ENCODE measurements around the gene TLCD1. TPM values are rescaled to one million over a fixed set of nuclear protein-coding genes. Genes with fewer than 3 reads are reported as not detected.

TLCD1 gene
- total and polyA plus RNA-seq, 2 donors (not counting 3 experiments of a cell fraction or from before 2014, with no cell fraction given): 2.6 to 6.8 TPM

DNA sequence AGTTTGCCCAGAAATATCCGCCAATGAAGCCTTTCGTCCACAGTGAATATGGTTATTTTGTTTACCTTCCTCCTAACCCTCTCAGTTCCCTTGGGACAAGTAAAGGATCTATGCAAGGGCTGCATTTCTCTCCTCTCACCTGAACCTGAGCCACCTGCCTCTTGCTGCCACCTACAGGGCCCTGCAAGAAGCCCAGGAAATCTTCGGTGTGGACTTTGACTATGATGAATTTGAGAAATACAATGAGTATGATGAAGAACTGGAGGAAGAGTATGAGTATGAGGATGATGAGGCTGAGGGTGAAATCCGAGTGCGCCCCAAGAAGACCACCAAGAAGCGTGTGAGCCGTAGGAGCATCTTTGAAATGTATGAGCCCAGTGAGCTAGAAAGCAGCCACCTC, 50.1 kb downstream of the TLCD1 start:
- H3K4me1 ChIP-seq (ENCODE audit: control insufficient read depth, extremely low read depth, insufficient read depth, low read length): no peaks in the 10 kb centered on the region
- no peak overlapping the region for H3K27ac ChIP-seq (ENCODE audit: insufficient read depth, low read depth, low read length)
- intact Hi-C loops (cut with micrococcal nuclease) (no loop called here), dilution Hi-C loops (cut with MboI; ENCODE audit: extremely low pct_ligation_motif_present, low sequenced_read_pairs) (no loop called here)
- no peaks in the 10 kb centered on the region for H3K9me1 ChIP-seq (replicated peaks; ENCODE audit: control insufficient read depth, extremely low read depth, insufficient read depth, low read length)
- H3K79me2 ChIP-seq (ENCODE audit: control insufficient read depth, insufficient read depth, low read length): no peaks in the 10 kb centered on the region
- H4K20me1 ChIP-seq (replicated peaks; ENCODE audit: control insufficient read depth, extremely low read depth, insufficient read depth, low read length): no peaks in the 10 kb centered on the region
- H3K4me3 ChIP-seq (replicated peaks in 1 of 3; ENCODE audit: insufficient read depth in 1 of 3, low read depth in 1 of 3, low read length in 3 of 3): no peak overlapping the region
- no peaks in the 10 kb centered on the region for H3K9me3 ChIP-seq (replicated peaks; ENCODE audit: control insufficient read depth, insufficient read depth, low read length)
- ChIA-PET POLR2A (no interaction called here), CTCF (interaction anchor here (0.7 to 2.8 kb wide), 4 partner anchors 13 to 32 kb away, joined by 3 to 12 read pairs (median 4); no protein-coding TSS in a partner anchor)
- no peak for FAIRE-seq
- TF ChIP-seq JUN (IDR thresholded peaks at IDR 0.05; ENCODE audit: borderline replicate concordance, insufficient read depth, insufficient read length, low read depth) (no peak), MYC (IDR thresholded peaks at IDR 0.05; ENCODE audit: low read depth, low read length) (no peak), MAX (IDR thresholded peaks at IDR 0.05; ENCODE audit: insufficient read depth, insufficient read length) (no peak)
- TF ChIP-seq, protein P1, sequence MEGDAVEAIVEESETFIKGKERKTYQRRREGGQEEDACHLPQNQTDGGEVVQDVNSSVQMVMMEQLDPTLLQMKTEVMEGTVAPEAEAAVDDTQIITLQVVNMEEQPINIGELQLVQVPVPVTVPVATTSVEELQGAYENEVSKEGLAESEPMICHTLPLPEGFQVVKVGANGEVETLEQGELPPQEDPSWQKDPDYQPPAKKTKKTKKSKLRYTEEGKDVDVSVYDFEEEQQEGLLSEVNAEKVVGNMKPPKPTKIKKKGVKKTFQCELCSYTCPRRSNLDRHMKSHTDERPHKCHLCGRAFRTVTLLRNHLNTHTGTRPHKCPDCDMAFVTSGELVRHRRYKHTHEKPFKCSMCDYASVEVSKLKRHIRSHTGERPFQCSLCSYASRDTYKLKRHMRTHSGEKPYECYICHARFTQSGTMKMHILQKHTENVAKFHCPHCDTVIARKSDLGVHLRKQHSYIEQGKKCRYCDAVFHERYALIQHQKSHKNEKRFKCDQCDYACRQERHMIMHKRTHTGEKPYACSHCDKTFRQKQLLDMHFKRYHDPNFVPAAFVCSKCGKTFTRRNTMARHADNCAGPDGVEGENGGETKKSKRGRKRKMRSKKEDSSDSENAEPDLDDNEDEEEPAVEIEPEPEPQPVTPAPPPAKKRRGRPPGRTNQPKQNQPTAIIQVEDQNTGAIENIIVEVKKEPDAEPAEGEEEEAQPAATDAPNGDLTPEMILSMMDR (IDR thresholded peaks at IDR 0.05; ENCODE audit: extremely low read depth in 1 of 2, insufficient read depth in 1 of 2, low read depth in 1 of 2, low read length in 2 of 2): no peak
- peaks cover 35 to 54% of the 10 kb centered on the region in 2 experiments for H3K36me3 ChIP-seq (ENCODE audit: control insufficient read depth in 2 of 2, extremely low read depth in 1 of 2, insufficient read depth in 2 of 2, low read length in 2 of 2)
- no peak overlapping the region for H3K9ac ChIP-seq (replicated peaks; ENCODE audit: extremely low read depth, insufficient read depth, low read length)
- H3K27me3 ChIP-seq (ENCODE audit: control insufficient read depth in 2 of 2, insufficient read depth in 2 of 2, low read length in 2 of 2): no peaks in the 10 kb centered on the region
- no peak overlapping the region for H2AFZ ChIP-seq (ENCODE audit: low read depth, low read length)
- DNase-seq (ENCODE audit: low read depth, low spot score): no peak
- no TSS peak for BruUV-seq (replicated peaks)
- no peak overlapping the region for H3K4me2 ChIP-seq (ENCODE audit: insufficient read depth, low read length)

GRCh38 chr17:28675490-28675889, 50.5 kb downstream of the TLCD1 start:
- ChIA-PET CTCF (interaction anchor here (0.7 to 2.8 kb wide), 4 partner anchors 13 to 32 kb away, joined by 3 to 12 read pairs (median 4); no protein-coding TSS in a partner anchor), POLR2A (no interaction called here)
- Histone ChIP-seq H3K36me3 (ENCODE audit: control insufficient read depth in 2 of 2, extremely low read depth in 1 of 2, insufficient read depth in 2 of 2, low read length in 2 of 2) (peaks cover 37 to 54% of the 10 kb centered on the region in 2 experiments), H3K4me2 (ENCODE audit: insufficient read depth, low read length) (no peak overlapping the region), H3K79me2 (ENCODE audit: control insufficient read depth, insufficient read depth, low read length) (no peaks in the 10 kb centered on the region), H3K4me3 (replicated peaks in 1 of 3; ENCODE audit: insufficient read depth in 1 of 3, low read depth in 1 of 3, low read length in 3 of 3) (no peak overlapping the region), H3K9me3 (replicated peaks; ENCODE audit: control insufficient read depth, insufficient read depth, low read length) (no peaks in the 10 kb centered on the region), H3K9me1 (replicated peaks; ENCODE audit: control insufficient read depth, extremely low read depth, insufficient read depth, low read length) (no peaks in the 10 kb centered on the region), H3K4me1 (ENCODE audit: control insufficient read depth, extremely low read depth, insufficient read depth, low read length) (no peaks in the 10 kb centered on the region), H3K27ac (ENCODE audit: insufficient read depth, low read depth, low read length) (no peak overlapping the region), H4K20me1 (replicated peaks; ENCODE audit: control insufficient read depth, extremely low read depth, insufficient read depth, low read length) (no peaks in the 10 kb centered on the region), H3K9ac (replicated peaks; ENCODE audit: extremely low read depth, insufficient read depth, low read length) (no peak overlapping the region), H3K27me3 (ENCODE audit: control insufficient read depth in 2 of 2, insufficient read depth in 2 of 2, low read length in 2 of 2) (no peaks in the 10 kb centered on the region), H2AFZ (ENCODE audit: low read depth, low read length) (no peak overlapping the region)
- dilution Hi-C loops (cut with MboI; ENCODE audit: extremely low pct_ligation_motif_present, low sequenced_read_pairs): no loop called here
- intact Hi-C loops (cut with micrococcal nuclease): no loop called here
- TF ChIP-seq MAX (IDR thresholded peaks at IDR 0.05; ENCODE audit: insufficient read depth, insufficient read length): no peak
- no peak for TF ChIP-seq FOS (IDR thresholded peaks at IDR 0.05; ENCODE audit: borderline replicate concordance, insufficient read depth, low read length)
- TF ChIP-seq MYC (IDR thresholded peaks at IDR 0.05; ENCODE audit: low read depth, low read length): no peak
- TF ChIP-seq JUN (IDR thresholded peaks at IDR 0.05; ENCODE audit: borderline replicate concordance, insufficient read depth, insufficient read length, low read depth): no peak
- TF ChIP-seq, protein P1 (IDR thresholded peaks at IDR 0.05; ENCODE audit: extremely low read depth in 1 of 2, insufficient read depth in 1 of 2, low read depth in 1 of 2, low read length in 2 of 2): no peak
- FAIRE-seq (no peak), DNase-seq (ENCODE audit: low read depth, low spot score) (no peak)
- BruUV-seq (replicated peaks): no TSS peak
